ENCODE measurements around the gene ISM1.

ISM1 gene

GRCh38 chr20:13250251-13250650, 29.2 kb downstream of the ISM1 start:
- no peak for FAIRE-seq

DNA sequence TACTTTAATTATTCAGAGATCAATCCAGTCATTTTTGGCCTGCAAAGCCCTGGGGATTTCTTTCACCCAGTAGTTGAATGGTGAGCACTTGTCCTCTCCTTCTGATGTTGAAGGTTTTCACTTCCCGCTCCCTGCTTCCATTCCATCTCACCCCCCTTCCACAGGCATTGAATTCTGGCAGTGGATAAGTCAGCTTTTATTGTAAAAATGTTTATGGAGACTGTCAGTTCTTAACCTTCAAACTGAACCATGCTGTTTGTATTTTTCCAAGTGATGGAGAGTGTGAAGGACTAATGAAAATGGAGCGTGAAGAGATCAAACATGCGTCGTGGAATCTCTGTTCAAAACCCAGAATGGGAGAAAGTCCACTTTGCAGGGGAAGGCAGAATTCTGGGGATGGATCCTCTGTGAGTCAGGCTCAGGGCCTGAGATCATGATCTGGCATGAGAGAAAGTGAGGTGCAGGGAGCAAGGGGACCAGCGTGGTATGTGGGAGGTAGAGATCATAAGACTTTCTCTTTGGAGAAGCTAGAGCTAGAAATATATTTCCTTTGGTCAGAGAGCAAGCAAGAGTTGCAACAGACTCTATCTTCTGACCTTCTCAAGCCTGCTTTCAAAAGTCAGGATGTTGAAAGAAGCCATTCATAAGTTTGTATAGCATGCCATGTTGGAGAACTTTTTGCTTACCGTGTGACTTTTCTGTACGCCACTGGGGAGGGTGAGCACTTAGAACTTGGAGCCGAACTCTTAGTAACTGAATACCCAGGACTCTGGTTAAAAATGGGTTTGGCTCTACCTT, 30.2 kb downstream of the ISM1 start:
- DNase-seq (ENCODE audit: extremely low spot score, insufficient read length, low read depth) (no peak), FAIRE-seq (no peak)

More at GRCh38 chr20:13250251-13250650, 29.2 kb downstream of the ISM1 start:
- DNase-seq (ENCODE audit: extremely low spot score, insufficient read length, low read depth) = no peak

DNA sequence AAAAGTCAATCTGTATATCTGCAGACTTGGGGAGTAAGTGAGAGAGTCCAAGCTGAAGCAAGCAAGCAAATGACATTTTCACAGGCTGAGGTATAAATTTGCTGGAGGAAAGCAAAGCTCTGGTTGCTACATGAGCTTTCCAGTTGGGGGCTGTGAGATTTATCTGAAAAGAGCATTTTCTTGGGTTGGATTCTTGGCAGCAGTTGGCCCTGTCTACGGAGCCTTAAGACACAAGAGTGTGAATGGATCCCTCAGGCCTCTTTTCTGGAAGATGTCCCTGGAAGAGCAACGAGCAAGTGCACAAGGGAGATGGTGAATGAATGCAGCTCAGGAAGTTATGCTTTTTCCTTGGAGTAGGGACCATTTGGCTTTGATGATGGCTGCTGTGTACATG, 30.8 kb downstream of the ISM1 start:
- no peak for FAIRE-seq

DNA sequence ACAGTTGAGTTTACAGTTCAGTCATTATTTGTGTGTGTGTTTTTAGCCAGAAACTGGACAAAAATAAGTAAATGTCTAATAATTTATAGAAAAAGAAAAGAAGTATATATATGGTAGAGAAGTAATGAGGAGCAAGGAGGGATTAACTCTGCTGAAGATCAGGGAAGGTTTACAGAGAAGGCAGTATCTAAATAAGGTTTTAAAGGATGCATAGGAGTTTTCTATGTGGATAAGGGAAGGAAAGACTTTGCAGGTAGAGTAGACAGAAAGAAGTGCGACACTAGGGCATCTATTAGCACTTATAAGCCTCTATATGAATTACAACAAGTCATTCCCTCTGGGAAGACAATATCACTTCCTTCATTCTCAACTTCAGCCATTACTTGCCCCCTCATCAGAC, 34.3 kb downstream of the ISM1 start:
- no peak for FAIRE-seq
- no peak for DNase-seq (ENCODE audit: extremely low spot score, insufficient read length, low read depth)

More for the DNA sequence above, 30.8 kb downstream of the ISM1 start:
- DNase-seq (ENCODE audit: extremely low spot score, insufficient read length, low read depth) = no peak

- no peak for DNase-seq (ENCODE audit: extremely low spot score, insufficient read length, low read depth)
- no peak for FAIRE-seq
These were observed 35.5 kb downstream of the ISM1 start for GRCh38 chr20:13256606-13257005.

GRCh38 chr20:13259921-13260320, 38.8 kb downstream of the ISM1 start:
- FAIRE-seq (no peak), DNase-seq (ENCODE audit: extremely low spot score, insufficient read length, low read depth) (no peak)

DNA sequence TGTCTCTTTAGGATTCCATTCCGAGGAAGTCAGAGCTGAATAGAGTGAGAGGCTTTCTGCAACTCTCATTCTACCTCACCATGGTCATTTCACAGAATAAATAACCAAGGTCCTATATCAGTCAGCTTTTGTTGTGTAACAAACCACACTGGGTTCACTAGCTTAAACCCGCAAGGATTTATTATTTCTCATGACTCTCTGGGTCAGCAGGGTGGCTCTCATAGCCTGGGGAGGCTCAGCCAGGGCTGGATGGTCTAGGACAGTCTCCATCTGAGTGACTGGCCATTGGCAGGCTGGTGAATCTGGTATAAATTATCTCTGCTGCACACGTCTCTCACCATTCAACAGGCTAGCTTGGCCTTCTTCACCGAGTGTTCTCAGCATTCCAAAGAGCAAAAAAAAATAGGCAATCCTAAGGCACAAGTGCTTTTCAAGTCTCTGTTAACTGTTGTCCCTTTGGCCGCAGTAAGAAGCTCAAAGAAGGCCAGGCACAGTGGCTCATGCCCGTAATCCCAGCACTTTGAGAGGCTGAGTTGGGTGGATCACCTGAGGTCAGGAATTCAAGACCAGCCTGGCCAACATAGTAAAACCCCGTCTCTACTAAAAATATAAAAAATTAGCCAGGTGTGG, 39.7 kb downstream of the ISM1 start:
- no peak for FAIRE-seq
- DNase-seq (ENCODE audit: extremely low spot score, insufficient read length, low read depth) = no peak

DNA sequence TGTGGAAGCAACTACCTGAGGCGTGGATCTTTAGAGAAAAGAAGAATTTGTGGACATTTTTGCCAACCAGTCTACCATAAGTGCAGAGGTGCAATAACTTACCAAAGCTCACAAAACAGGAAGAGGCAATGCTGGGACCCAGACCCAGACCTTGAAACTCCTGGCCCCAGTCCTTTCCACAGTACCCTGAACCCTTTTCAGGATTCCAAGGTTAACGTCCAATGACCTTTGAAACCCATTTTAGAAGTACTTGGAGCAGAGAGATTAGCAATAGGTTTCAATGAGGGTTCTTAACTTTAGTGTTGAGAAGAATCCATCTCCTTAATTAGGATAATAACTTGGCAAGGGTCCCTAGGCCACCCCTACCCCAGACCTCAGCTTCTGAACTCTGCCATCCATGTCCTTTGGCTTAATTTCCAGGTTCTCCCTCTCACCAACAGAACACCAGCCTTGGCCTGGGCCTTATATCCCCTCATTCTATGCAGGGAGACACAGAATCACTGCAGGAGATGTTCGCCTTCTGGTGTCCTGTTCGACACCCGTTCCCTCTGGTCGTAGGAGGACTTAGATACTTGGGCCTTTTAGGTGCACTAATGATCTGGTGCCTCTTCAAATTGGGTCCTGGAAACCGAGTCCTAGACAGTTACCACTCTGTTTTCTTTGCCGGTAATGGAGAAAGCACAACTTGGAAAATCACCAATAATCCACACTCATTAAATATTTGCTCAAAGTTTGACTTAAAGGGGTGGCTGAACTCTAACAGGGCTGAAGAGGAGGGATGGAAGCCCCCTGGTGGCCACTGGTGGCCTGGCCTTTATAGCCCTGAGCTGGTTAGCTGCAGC, 40.6 kb downstream of the ISM1 start:
- DNase-seq (ENCODE audit: extremely low spot score, insufficient read length, low read depth) = peak; percentile 9
- peak; percentile 62 for FAIRE-seq

- FAIRE-seq (no peak), DNase-seq (ENCODE audit: extremely low spot score, insufficient read length, low read depth) (no peak)
These were observed 41.2 kb downstream of the ISM1 start for GRCh38 chr20:13262302-13262650.

DNA sequence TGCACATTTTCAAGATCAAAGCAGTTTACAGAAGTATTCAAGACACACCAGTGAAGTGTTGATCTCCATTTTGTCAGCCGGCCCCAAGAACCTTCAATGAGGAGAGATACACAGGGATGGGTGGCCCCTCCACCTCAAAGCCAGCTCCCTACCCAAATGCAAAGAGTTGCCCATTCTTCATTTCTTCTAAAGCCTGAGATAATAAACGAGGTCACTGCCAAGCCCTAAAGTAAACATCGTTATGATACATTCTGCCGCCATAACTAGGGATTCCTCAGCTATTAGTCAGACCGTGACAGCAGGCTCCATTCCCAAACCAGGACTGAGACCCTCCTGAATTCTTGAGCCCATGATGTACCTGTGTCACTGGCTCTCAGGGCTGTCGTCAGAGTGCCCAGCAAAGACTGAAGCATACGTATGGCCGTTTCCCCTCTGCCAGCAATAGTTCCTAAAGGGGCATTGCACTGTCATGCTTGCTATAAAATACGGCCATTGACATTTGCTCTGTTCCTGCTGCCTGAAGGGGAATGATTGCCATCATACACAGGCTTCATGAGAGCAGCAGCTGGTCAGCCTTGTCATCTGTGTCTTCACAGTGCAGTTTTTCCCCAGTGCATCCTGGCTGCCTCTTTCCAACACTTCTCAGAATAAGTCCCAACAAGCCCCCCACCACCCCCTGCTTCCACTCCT, 41.7 kb downstream of the ISM1 start:
- no peak for DNase-seq (ENCODE audit: extremely low spot score, insufficient read length, low read depth)
- FAIRE-seq = no peak

- FAIRE-seq (no peak), DNase-seq (ENCODE audit: extremely low spot score, insufficient read length, low read depth) (no peak)
These were observed 42.4 kb downstream of the ISM1 start for GRCh38 chr20:13263451-13263850.

GRCh38 chr20:13264907-13265306, 43.8 kb downstream of the ISM1 start:
- FAIRE-seq = peak; percentile 67
- DNase-seq (ENCODE audit: extremely low spot score, insufficient read length, low read depth) = no peak

DNA sequence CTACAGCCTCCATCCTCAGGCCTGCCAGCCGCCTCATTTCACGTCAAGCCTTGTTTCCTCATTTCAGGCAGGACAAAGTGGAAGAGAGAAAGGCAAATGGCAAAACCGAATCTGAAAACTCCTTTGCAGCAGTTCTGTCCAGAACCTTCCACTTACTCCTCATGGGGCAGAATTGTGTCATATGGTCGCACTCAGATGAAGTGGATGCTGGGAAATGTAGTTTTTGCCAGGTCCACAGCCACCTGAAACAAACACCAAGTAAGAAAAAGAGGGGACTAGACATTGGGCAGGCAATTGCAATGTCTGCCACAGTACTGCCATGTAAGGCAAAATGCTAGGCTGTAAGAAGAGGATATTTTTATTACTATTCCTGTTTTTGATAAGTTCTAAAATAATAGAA, 44.9 kb downstream of the ISM1 start:
- FAIRE-seq (peak; percentile 52), DNase-seq (ENCODE audit: extremely low spot score, insufficient read length, low read depth) (no peak)

DNA sequence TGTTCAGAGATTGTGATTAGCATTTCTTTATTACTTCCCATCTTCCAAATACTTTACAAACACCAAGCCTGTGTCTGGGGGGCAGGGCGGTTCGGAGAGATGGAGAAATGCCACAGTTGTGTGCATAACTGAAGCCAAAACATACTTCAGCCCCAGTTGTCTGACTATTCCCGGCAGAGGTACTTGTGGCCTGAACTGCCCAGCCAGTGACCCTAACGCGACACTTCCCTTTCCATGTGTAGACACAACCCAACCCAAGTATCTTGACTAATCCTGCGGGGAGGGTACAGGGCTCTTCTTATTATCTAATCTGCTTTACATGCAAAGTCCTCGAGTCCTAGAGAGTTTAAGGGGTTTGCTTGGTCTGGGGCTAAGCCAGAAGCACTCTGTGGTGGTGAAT, 46.2 kb downstream of the ISM1 start:
- FAIRE-seq (no peak), DNase-seq (ENCODE audit: extremely low spot score, insufficient read length, low read depth) (no peak)

DNA sequence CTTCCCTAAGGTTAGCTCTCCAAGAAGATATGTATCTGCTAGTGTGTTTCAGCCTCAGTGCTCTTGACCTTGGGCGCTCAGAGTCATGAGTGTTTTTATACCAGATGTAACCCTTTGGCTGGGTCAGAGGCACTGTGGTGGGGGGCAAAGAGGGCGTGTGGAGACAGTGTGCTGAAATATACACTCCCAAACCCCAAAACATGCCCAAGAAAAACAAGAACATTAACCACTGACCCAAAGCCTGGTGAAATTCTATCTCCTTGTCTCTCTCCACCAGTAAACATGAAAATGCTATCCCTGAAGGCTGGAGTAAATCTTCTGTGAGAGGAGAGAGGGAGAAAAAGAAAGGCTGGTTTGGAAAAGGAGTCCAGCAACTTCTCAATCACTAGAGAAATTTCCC, 47.9 kb downstream of the ISM1 start:
- FAIRE-seq = no peak
- DNase-seq (ENCODE audit: extremely low spot score, insufficient read length, low read depth) = no peak

DNA sequence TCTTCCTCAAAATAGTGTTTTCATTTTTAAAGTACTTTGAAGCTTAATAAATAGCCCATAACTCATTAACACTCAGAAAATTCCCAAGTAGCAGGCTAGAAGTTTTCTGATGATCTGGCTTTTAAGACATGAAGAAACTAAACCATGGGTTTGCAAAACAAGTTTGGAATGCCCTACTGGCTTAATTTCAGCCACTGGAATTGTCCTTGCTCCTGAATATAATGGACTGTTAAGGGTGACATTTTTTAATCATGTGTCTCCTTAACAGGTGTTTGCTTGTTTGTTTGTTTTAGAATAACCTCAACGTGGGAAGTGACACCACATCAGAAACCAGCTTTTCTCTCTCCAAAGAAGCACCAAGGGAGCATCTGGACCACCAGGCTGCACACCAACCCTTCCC, 49.1 kb downstream of the ISM1 start:
- DNase-seq (ENCODE audit: extremely low spot score, insufficient read length, low read depth) = no peak
- no peak for FAIRE-seq

GRCh38 chr20:13271098-13271497, 50.0 kb downstream of the ISM1 start:
- no peak for DNase-seq (ENCODE audit: extremely low spot score, insufficient read length, low read depth)
- FAIRE-seq = peak; percentile 9

- DNase-seq (ENCODE audit: extremely low spot score, insufficient read length, low read depth) = no peak
- FAIRE-seq = no peak
These were observed 51.2 kb downstream of the ISM1 start for GRCh38 chr20:13271977-13272975.

- DNase-seq (ENCODE audit: extremely low spot score, insufficient read length, low read depth) (no peak), FAIRE-seq (no peak)
These were observed 53.3 kb downstream of the ISM1 start for GRCh38 chr20:13274275-13274861.

All from GM18507 (cell line).